B cell (primary cell): ENCODE data around the gene HBG2. TPM values are rescaled to one million over a fixed set of nuclear protein-coding genes. Genes with fewer than 3 reads are reported as not detected.

Experiments
- ATAC-seq: fragments of 200-7000 bp; cut with Tn5 transposase; one replicate; pipeline ENCODE4 v1.10.0; 2021; ENCODE audit warnings: low read depth, mild to moderate bottlenecking, moderate number of reproducible peaks, moderate library complexity
- CTCF ChIA-PET: fragments of 350-600 bp; sonication (Branson Sonifier 250); formaldehyde crosslinking; loops from one replicate; lab custom pipeline; 2021; ENCODE audit warnings: antibody characterized with exemption, inconsistent platforms; lab: Charles Lee
- POLR2A ChIA-PET: fragments of 350-600 bp; sonication (Branson Sonifier 250); formaldehyde crosslinking; loops from one replicate; lab custom pipeline; 2021; ENCODE audit warnings: antibody characterized with exemption; lab: Charles Lee
- DNase-seq: peaks from one replicate; pipeline ENCODE4 v3.0.0; 2013
- H2AFZ ChIP-seq: 2 replicates; pipeline ENCODE4 v1.6.1; 2012; ENCODE audit warnings: mild to moderate bottlenecking, low read depth, low read length; ENCODE audit not compliant: insufficient read depth, poor library complexity, severe bottlenecking
- H3K27ac ChIP-seq, 2 donors: 1 replicate in 1 of 2; 2 replicates in 1 of 2; pipeline ENCODE4 v1.5.1; 2012 to 2013; ENCODE audit warnings: low read length in 2 of 2, mild to moderate bottlenecking in 2 of 2, moderate library complexity in 1 of 2
- H3K27me3 ChIP-seq, 4 experiments: fragments of 200-600 bp in 1 of 4; sonication (generic) in 1 of 4; replicated peaks in 1 of 4; 1 replicate in 2 of 4; 2 replicates in 2 of 4; pipeline versions ENCODE4 v1.6.1 to v1.7.0; 2013 to 2016; ENCODE audit warnings: low read length in 3 of 4, mild to moderate bottlenecking in 2 of 4, mixed read lengths in 1 of 4, moderate library complexity in 1 of 4; ENCODE audit not compliant: insufficient read depth in 4 of 4, control insufficient read depth in 3 of 4; ENCODE audit errors: control extremely low read depth in 1 of 4
- H3K36me3 ChIP-seq, 2 experiments: replicated peaks in 1 of 2; 1 replicate in 1 of 2; 2 replicates in 1 of 2; pipeline versions ENCODE4 v1.6.1 to v1.7.1; 2013; ENCODE audit warnings: low read length in 1 of 2; ENCODE audit not compliant: insufficient read depth in 2 of 2, control insufficient read depth in 1 of 2; ENCODE audit errors: control extremely low read depth in 1 of 2, extremely low read depth in 1 of 2
- H3K4me1 ChIP-seq, 2 donors: fragments of 200-600 bp in 1 of 2; sonication (generic) in 1 of 2; 1 replicate in 1 of 2; 2 replicates in 1 of 2; pipeline versions ENCODE4 v1.5.1 to v1.6.1; 2013 to 2017; ENCODE audit warnings: low read length in 2 of 2; ENCODE audit not compliant: control insufficient read depth in 2 of 2, insufficient read depth in 2 of 2
- H3K4me2 ChIP-seq: replicated peaks from 2 replicates; pipeline ENCODE3; 2012; ENCODE audit warnings: mild to moderate bottlenecking, low read depth, low read length; ENCODE audit not compliant: poor library complexity, severe bottlenecking
- H3K4me3 ChIP-seq, 5 experiments: fragments of 200-600 bp in 1 of 5; sonication (generic) in 1 of 5; 1 replicate in 3 of 5; 2 replicates in 2 of 5; pipeline versions ENCODE4 v1.5.1 to v1.7.0; 2011 to 2016; ENCODE audit warnings: low read length in 4 of 5, mild to moderate bottlenecking in 4 of 5, low read depth in 2 of 5, control low read depth in 1 of 5, moderate library complexity in 1 of 5; ENCODE audit not compliant: insufficient read depth in 1 of 5; ENCODE audit errors: control extremely low read depth in 1 of 5, extremely low read depth in 1 of 5
- H3K79me2 ChIP-seq: fragments of 200-600 bp; sonication (generic); one replicate; pipeline ENCODE4 v1.6.0; 2016; ENCODE audit warnings: low read length; ENCODE audit not compliant: control insufficient read depth, insufficient read depth
- H3K9ac ChIP-seq: fragments of 200-600 bp; sonication (generic); 2 replicates; pipeline ENCODE4 v1.6.1; 2017; ENCODE audit warnings: mild to moderate bottlenecking, low read length, moderate library complexity
- H3K9me3 ChIP-seq, 3 donors: one replicate each; pipeline versions ENCODE4 v1.6.1 to v1.7.1; 2013; ENCODE audit warnings: low read length in 2 of 3; ENCODE audit not compliant: control insufficient read depth in 2 of 3, insufficient read depth in 1 of 3; ENCODE audit errors: control extremely low read depth in 1 of 3
- H4K20me1 ChIP-seq: 2 replicates; pipeline ENCODE4 v1.6.0; 2012; ENCODE audit warnings: mild to moderate bottlenecking, low read length; ENCODE audit not compliant: insufficient read depth, control insufficient read depth, poor library complexity, severe bottlenecking
- H3K27ac Mint-ChIP-seq: one replicate; pipeline ENCODE4 v1.8.0; 2021; ENCODE audit warnings: mixed read lengths
- H3K27me3 Mint-ChIP-seq: one replicate; pipeline ENCODE4 v1.8.0; 2021; ENCODE audit warnings: mixed read lengths
- H3K4me1 Mint-ChIP-seq: one replicate; pipeline ENCODE4 v1.8.0; 2021; ENCODE audit warnings: mixed read lengths
- H3K4me3 Mint-ChIP-seq: one replicate; pipeline ENCODE4 v1.8.0; 2021; ENCODE audit warnings: mixed read lengths
- H3K9me3 Mint-ChIP-seq: one replicate; pipeline ENCODE4 v1.8.0; 2022; ENCODE audit warnings: mixed read lengths; ENCODE audit not compliant: insufficient read depth
- EZH2 ChIP-seq: IDR thresholded peaks from 2 replicates; pipeline ENCODE4 v1.6.1; 2012; ENCODE audit warnings: borderline replicate concordance, low read depth, mild to moderate bottlenecking, moderate library complexity, low read length; ENCODE audit not compliant: insufficient read depth, poor library complexity, severe bottlenecking
- WGBS: methylation state at CpG from one replicate; pipeline ENCODE4 v1.1.5; 2013; ENCODE audit warnings: missing lambda C conversion rate; ENCODE audit not compliant: insufficient coverage; 5-methylcytosine and 5-hydroxymethylcytosine counted together
- intact Hi-C: fragments of 100-400 bp; cut with micrococcal nuclease; formaldehyde crosslinking; loops from one replicate; pipeline ENCODE4 v1.10.0; 2022
- polyA plus RNA-seq: library from polyadenylated mRNA; depleted of rRNA; stranded (reverse); fragments of >200 nt; gene quantifications from 2 replicates; pipeline ENCODE4 v1.2.3, GENCODE V29; 2012
- total RNA-seq, 2 donors: library from RNA; stranded (reverse); fragments of 120-200 nt in 1 of 2; gene quantifications; 1 replicate in 1 of 2; 2 replicates in 1 of 2; pipeline versions ENCODE4 v1.2.3 to v1.2.4, GENCODE V29; 2013 to 2022
- TF ChIP-seq, protein P1 (sequence below): fragments of 200-600 bp; IDR thresholded peaks from one replicate; pipeline ENCODE4 v1.8.0; 2022; ENCODE audit warnings: antibody characterized with exemption, mild to moderate bottlenecking

The HBG2 gene
- total and polyA plus RNA-seq, 2 donors (not counting 1 experiment from before 2014, with no cell fraction given) = not detected

DNA sequence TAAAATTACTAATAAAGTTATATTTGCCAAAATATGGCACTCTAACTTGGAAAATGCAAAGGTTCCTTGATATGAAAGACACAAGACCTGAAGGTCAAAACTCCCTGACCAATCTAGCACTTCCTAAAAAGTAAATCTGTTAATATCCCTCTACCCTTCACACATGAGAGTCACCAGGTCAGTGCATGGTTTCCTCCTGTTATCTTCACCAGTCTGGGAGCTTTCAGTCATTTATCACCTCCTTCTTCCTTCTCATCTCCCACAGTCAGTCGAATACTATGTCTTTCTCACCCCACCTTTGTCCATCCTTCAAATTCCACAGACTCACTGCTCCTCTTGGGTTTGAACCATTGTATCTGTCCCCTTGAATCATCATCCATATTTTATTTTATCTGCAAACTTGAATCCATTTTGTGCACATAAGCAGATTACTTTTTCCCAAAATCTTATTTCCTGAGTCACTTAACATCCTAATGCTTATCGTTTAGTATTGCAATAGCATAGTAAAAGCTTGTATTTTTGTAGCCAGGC is 12.5 kb upstream of the HBG2 start:
- H3K4me3 Mint-ChIP-seq = no peak overlapping the region
- H3K27me3 ChIP-seq = no peaks in the 10 kb centered on the region
- H3K4me1 ChIP-seq = no peaks in the 10 kb centered on the region
- CTCF ChIA-PET = no interaction called here
- POLR2A ChIA-PET = no interaction called here
- no peak for ATAC-seq
- 75% methylated on average over 1 of the region's 2 CpGs for WGBS
- H3K27ac ChIP-seq = no peak overlapping the region
- H3K36me3 ChIP-seq = no peaks in the 10 kb centered on the region
- TF ChIP-seq, protein P1, sequence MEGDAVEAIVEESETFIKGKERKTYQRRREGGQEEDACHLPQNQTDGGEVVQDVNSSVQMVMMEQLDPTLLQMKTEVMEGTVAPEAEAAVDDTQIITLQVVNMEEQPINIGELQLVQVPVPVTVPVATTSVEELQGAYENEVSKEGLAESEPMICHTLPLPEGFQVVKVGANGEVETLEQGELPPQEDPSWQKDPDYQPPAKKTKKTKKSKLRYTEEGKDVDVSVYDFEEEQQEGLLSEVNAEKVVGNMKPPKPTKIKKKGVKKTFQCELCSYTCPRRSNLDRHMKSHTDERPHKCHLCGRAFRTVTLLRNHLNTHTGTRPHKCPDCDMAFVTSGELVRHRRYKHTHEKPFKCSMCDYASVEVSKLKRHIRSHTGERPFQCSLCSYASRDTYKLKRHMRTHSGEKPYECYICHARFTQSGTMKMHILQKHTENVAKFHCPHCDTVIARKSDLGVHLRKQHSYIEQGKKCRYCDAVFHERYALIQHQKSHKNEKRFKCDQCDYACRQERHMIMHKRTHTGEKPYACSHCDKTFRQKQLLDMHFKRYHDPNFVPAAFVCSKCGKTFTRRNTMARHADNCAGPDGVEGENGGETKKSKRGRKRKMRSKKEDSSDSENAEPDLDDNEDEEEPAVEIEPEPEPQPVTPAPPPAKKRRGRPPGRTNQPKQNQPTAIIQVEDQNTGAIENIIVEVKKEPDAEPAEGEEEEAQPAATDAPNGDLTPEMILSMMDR = no peak
- no peak for TF ChIP-seq EZH2
- H3K79me2 ChIP-seq = no peaks in the 10 kb centered on the region
- no peak overlapping the region for H2AFZ ChIP-seq
- no peak overlapping the region for H3K4me2 ChIP-seq
- H3K27ac Mint-ChIP-seq = no peak overlapping the region
- H3K4me1 Mint-ChIP-seq = no peaks in the 10 kb centered on the region
- no peak for DNase-seq
- no peaks in the 10 kb centered on the region for H3K9me3 Mint-ChIP-seq
- H3K27me3 Mint-ChIP-seq = no peaks in the 10 kb centered on the region
- no peaks in the 10 kb centered on the region for H4K20me1 ChIP-seq
- H3K4me3 ChIP-seq = no peak overlapping the region
- intact Hi-C loops = no loop called here
- H3K9ac ChIP-seq = no peak overlapping the region
- no peaks in the 10 kb centered on the region for H3K9me3 ChIP-seq

DNA sequence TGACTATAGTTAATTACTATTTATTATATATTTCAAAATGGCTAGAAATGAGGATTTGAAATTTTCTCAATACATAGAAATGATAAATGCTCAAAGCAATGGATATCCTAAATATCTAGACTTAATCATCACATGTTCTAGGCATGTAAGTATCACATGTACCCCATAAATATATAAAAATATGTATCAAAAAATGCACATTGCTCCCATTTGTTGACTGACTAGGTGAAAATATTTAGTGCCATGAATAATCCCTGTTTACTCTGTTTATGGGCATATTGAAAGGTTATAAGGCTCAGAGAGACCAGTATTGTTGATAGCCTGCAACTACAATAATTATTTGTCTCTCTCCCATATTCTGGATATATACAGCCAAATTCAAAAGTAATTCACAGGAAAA is 12.0 kb upstream of the HBG2 start:
- Histone ChIP-seq H2AFZ (no peak overlapping the region), H3K79me2 (no peaks in the 10 kb centered on the region), H3K27me3 (no peaks in the 10 kb centered on the region), H3K4me1 (no peaks in the 10 kb centered on the region), H3K9ac (no peak overlapping the region), H3K4me2 (no peak overlapping the region), H3K9me3 (no peaks in the 10 kb centered on the region), H3K4me3 (no peak overlapping the region), H4K20me1 (no peaks in the 10 kb centered on the region), H3K27ac (no peak overlapping the region), H3K36me3 (no peaks in the 10 kb centered on the region)
- intact Hi-C loops = no loop called here
- TF ChIP-seq EZH2 = no peak
- TF ChIP-seq, protein P1 = no peak
- no peaks in the 10 kb centered on the region for H3K9me3 Mint-ChIP-seq
- ChIA-PET CTCF (no interaction called here), POLR2A (no interaction called here)
- ATAC-seq = no peak
- no peak for DNase-seq
- H3K27ac Mint-ChIP-seq = no peak overlapping the region
- H3K27me3 Mint-ChIP-seq = no peaks in the 10 kb centered on the region
- H3K4me1 Mint-ChIP-seq = no peaks in the 10 kb centered on the region
- H3K4me3 Mint-ChIP-seq = no peak overlapping the region
